PFSK-1 (cell line): ENCODE data around the gene POR.

ENCODE experiments used
- POLR2AphosphoS5 ChIP-seq: IDR thresholded peaks from 2 replicates; pipeline ENCODE4 v1.6.1; 2012; ENCODE audit warnings: low read depth, mild to moderate bottlenecking, control low read depth, low read length, moderate library complexity
- REST ChIP-seq, 2 experiments: IDR thresholded peaks; 2 replicates each; pipeline versions ENCODE4 v1.6.1 to v1.8.0; 2011 to 2012; ENCODE audit warnings: low read depth in 2 of 2, low read length in 2 of 2, control low read depth in 1 of 2, inconsistent platforms in 1 of 2, mild to moderate bottlenecking in 1 of 2, moderate library complexity in 1 of 2; ENCODE audit not compliant: insufficient read depth in 1 of 2

DNA sequence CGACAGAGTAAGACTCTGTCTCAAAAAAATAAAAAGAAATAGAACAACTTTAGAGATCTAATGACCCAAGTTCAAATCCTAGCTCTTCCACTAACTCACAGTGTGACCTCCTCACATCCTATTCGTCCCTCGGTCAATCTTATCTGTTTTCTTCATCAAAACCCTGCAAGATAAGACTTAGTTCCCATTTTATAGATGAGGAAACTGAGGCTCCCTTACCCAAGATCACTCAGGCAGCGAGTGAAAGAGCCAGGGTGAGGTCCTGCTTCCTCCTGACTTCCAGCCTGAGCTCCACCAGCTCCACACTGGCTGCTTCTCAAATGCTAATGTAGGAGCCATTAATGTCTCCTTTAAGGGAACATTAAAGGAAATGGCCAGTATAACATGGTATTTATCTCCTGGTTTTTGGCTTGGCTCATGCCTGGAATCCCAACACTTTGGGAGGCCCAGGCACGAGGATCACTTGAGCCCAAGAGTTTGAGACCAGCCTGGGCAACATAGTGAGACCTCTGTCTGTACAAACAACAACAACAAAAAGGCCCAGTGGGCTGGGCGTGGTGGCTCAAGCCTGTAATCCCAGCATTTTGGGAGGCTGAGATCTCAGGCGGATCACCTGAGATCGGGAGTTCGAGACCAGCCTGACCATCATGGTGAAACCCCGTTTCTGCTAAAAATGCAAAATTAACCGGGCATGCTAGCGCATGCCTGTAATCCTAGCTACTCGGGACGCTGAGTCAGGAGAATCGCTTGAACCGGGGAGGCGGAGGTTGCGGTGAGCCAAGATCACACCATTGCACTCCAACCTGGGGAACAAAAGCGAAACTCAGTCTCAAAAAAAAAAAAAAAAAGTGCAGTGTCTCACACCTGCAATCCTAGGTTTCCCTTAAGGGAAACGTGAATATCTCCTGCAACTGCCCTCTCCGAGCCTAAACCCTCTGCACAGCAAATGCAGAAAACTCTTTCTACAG lies 39.6 kb upstream of the POR start:
- TF ChIP-seq REST (IDR thresholded peaks at IDR 0.05; ENCODE audit: insufficient read depth in 1 of 2, low read depth in 2 of 2, low read length in 2 of 2) (no peak), POLR2AphosphoS5 (no peak)
